ENCODE data around the gene PCGF1.

The PCGF1 gene

DNA sequence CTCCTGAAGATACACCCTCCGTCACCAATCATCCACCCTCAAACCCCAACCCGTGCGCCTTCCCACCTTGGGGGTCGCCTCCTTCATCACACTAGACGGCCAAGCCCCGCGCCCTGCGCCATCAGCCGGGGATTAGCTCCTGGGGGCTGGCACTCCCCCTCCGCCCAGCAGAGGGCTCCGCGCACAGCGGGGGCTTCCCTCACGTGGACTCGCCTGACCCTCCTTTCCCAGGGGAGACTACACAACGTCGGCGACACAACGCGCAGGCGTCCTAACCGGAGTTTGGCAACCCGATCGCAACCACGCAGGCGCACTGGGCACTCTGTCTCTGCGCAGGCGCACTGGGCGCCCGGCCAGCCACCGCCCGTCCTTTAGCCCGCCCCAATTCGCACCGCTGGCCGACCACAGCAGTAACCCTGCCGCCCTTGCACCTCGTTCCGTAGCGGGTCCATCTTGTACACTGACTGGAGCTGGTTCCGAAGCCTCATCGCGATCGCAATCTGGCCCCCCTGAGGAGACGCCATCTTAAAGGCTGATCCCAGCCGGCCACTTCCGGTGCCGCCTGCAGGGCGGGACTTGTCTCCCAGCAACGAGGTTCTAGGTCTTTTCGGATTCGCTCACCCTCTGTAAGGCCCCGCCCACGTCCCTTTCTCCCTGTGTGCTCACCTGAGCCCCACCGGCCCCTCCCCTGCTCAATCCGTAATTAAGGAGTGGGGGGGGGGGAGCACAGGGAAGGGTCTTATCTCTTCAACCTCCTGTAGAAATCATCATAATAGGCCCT, at the start of gene PCGF1:
Gene PCGF1, minus strand, starts transcription at position 551 of the 781 bp plus-strand sequence. Its CDS starts 27 bp downstream, at position 524.
- DNase-seq: peak; percentile 100

DNA sequence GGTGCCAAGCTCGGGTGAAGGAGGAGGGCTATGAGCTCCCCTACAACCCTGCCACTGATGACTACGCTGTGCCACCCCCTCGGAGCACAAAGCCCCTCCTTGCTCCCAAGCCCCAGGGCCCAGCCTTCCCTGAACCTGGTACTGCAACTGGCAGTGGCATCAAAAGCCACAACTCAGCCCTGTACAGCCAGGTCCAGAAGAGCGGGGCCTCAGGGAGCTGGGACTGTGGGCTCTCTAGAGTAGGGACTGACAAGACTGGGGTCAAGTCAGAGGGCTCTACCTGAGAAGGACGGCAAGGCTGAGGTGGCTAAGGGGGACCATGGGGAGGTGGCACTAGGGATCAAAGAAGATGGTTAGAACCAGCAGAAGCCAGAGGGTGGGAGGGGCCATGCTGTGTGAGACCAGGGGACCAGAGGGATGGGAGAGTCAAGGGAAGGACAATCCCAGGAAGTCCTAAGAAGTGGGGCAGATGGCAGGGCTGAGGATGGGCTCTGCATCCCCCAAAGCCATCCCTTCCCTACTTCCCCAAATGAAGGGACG, 49.4 kb upstream of the PCGF1 start:
- DNase-seq: no peak

GRCh38 chr2:74556159-74556558, 48.7 kb upstream of the PCGF1 start:
- DNase-seq: no peak

DNA sequence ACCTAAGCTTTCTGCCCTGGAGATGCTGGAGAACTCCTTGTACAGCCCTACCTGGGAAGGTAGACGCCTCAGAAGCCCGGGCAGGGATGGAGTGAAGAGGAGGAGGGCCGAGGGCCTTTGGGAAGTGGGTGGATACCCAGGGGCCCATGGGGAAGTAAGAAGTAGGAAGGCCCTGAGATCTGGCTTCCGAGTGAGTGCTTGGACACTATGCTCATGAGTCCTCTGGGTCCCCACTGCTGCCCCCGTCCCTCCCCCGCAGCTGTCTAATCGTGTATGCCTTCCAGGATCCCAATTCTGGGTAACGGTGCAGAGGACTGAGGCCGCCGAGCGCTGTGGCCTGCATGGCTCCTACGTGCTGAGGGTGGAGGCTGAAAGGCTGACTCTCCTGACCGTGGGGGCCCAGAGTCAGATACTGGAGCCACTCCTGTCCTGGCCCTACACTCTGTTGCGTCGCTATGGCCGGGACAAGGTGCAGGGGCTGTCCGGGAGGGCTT, 48.2 kb upstream of the PCGF1 start:
- DNase-seq: no peak

- peak; percentile 49 for DNase-seq
Measured at GRCh38 chr2:74554820-74555531, 47.5 kb upstream of the PCGF1 start.

GRCh38 chr2:74553892-74554819, 46.7 kb upstream of the PCGF1 start, which contains the start of the genes DOK1 and LOXL3:
Gene DOK1 (plus strand): TSS chr2:74554720. CDS start chr2:74554755, 35 bp downstream.
Gene LOXL3 (minus strand): TSS chr2:74553942. CDS start chr2:74552634, 1,308 bp downstream.
- peak; percentile 79 for DNase-seq

GRCh38 chr2:74552914-74553811, 45.7 kb upstream of the PCGF1 start:
- DNase-seq: no peak

DNA sequence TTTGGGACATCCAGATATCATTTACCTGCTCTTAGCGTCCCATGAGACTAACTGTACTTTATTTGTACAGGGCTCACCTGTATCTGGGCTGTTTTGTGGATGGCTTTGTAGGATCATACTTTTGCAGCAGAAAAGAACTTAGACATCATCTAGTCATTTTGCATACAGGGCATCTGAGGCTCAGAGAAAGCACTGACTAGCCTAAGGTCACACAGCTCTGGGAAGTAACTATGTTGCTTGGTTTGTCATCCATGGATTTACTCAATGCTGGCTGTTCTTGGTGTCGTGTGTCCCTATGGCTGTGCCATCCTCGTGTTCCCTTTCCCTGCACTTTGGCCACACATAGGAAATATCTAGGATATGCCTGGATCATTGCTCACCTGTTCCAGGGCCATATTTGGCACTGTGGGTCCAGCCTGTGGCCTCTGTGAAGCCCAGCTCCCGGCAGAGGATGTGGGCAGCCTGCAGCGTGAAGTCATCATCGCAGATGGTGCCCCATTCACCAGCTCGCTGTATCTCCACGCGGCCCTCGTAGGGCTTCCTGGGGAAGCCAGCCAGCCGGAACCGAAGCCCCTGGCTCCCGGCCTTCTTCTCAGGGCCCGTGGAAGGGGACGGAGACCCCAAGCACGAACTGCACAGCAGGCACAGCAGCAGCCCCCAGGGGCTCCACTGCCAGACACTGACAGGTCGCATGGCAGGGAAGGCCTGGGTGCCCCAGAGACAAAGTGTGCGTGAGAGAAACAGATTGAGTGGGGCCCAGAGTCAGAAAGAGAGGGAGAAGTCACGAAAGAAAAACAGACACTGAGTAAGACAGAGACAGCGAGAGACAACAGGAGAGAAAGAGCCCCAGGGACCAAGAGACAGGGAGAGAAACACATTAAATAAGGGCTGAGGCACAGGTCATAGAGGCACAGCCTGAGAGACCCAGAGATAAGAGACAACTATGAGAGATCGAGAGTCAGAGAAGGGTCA, 44.7 kb upstream of the PCGF1 start:
- DNase-seq: no peak

DNA sequence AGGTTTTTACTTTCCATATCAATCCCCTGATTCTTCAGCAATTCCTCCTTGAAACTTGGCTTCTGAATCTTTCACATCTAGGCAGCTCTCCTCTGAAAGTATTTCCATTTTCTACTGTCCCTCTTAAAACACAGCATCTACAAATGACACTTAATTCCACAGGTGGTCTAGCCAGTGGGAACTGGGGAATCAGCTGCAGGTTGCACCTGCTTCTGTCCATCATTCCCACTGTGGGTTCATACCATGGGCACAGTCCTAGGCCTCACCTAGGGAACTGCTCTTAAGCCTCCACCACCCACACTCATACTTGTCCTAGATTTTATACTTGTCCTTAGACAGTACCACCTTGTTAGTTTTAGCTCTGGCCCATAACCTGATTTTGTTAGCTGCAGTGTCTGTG, 44.0 kb upstream of the PCGF1 start:
- no peak for DNase-seq

GRCh38 chr2:74550231-74550630, 42.7 kb upstream of the PCGF1 start:
- no peak for DNase-seq

- no peak for DNase-seq
Measured at GRCh38 chr2:74548900-74549826, 41.7 kb upstream of the PCGF1 start.

DNA sequence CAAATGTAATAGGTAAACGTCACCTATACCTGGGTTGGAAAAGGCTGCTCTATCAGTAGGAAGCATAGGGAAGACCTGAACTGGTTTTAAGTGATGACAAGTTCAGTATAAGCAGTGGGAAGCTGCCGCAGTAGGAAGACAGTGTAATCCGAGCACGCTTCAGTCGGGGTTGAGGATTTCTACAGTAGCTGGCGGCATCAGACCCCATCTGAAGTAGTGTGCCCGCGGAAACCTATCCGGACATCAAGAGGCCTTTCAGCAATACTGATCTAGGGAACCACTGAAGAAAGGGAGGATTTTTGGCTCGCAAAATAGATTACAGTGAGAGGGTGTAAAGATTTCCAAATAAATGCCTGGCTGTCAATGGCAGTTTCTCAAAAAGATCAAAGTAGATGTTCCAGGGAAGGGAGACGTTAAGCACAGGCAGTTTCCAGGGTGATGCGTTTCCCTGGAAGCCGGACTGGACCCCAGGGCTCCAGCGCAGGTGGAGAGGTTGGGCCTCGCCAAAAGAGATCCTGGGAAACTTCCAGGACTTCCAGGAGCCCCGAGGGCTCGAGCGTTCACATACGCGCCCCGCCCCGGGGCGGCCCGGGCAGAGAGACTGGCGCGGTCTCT, 40.9 kb upstream of the PCGF1 start:
- DNase-seq: no peak

DNA sequence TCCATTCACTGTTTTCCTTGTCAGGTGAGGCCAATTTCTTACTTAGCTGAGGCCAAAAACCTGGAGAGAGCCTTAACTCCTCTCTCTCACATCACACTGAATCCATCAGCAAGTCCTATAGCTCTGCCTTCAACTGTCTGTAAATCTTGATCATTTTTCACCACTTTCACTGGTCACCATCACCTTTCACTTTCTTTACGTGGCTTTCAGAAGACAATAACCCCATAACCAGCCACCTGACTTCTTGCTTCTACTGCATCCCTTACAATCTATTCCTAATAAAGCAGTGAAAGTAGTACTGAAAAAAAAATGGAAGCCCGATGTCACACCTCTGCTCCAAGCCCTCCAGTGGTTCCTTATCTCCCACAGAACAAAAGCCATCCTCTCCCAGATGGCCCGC, 38.5 kb upstream of the PCGF1 start:
- DNase-seq: no peak

- no peak for DNase-seq
Measured at GRCh38 chr2:74544634-74545033, 37.1 kb upstream of the PCGF1 start.

DNA sequence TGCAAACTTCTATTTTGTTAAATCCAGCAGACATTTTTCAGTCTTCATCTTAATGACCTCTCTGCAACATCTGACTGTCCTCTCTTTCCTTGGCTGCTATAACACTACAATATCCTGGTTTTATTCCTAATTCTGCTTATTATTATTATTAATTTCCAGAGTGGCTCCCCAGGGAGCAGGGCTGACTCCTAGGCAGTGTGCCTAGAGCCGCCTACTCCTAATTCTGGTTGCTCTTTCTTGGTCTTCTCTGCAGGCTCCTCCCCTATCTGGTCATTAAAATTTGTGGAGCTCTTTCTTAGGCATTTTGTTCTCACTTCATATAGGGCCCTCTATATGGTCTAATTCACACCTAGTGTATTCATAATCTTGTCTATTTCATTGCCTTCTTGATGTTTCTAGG, 35.5 kb upstream of the PCGF1 start:
- no peak for DNase-seq

DNA sequence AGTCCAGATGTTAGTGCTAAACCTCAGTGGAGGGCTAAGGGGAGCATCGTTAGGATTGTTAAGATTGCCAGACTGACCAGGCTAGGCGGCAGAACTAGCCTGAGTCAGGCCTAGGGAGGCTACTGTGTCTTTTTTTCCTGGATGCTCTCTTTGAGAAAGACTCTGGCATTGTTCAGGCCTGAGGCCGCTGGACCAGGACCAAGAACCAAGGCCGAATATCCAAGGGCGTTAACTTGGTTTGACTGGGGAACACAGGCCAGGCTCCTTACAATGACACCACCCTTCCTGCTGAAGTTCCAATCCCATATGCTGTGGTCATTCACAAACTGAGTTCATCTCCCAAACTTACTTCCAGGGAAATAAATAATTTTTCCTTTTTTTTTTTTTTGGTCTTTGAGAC, 32.8 kb upstream of the PCGF1 start:
- DNase-seq: no peak

DNA sequence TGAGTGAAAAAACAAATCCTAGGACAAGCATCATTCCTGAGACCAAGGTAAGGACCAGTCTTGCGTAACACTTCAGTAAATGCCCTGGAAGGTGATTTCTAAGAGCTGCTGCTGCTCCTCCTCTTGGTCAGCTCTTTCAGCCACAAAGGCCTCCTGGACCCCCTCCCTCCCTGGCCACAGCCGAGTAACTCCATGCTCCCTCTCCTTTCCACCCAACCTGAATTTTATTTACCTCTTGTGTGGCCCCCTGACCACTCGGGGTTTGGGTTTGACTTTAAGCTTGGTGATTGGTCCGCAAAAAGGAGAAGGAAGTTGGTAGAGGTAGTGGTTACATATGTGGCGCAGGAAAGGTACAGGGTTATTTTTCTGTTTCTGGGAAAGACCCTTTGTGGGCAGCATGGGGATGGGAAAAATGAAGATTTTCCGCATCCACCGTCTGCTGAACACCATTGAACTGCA, 31.4 kb upstream of the PCGF1 start:
- DNase-seq: no peak

DNA sequence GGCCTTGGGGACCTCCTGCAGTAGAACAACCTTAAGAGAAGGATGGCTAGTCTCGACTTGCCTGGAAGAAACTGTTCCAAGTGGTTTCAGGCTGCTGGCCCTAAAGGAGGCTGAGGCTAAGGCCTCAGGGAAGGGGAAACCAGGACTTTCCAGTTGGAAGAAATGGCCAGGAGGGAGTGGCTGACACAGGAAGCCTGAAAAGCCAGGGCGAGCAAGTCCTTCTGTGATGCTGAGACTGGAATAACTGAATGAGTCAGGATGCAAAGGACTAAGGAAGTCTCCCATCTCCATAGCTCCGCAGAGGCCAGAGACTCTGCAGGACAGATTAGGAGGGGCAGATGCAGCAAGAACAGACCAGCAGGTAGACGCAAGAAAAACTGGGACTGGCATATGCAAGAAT, 29.6 kb upstream of the PCGF1 start:
- DNase-seq: no peak

All from activated CD8-positive, alpha-beta memory T cell treated with anti-CD3 and anti-CD28 coated beads, Interleukin-2, amount 50 U/mL, for 4 hours (primary cell).